Measurements from ENCODE around the gene RAB11FIP3.
"Not testable (repeated sequence)": the region's sequence is repeated elsewhere in the genome, so short reads cannot be mapped to it uniquely, and the experiment has no call there.

Gene RAB11FIP3

GRCh38 chr16:396199-396598 is 29.2 kb upstream of the RAB11FIP3 start:
- DNase-seq = no peak

GRCh38 chr16:396605-397004 is 28.8 kb upstream of the RAB11FIP3 start:
- no peak for DNase-seq

- no peak for DNase-seq
Observed at GRCh38 chr16:397135-397661, 28.3 kb upstream of the RAB11FIP3 start, which contains the start of gene NME4. Gene NME4, plus strand, starts transcription at chr16:397199. Its CDS starts 24 bp downstream, at chr16:397223.

GRCh38 chr16:397736-398332 is 27.6 kb upstream of the RAB11FIP3 start:
- DNase-seq = no peak

- DNase-seq = no peak
Observed at GRCh38 chr16:398561-399339, 26.7 kb upstream of the RAB11FIP3 start.

- no peak for DNase-seq
Observed at GRCh38 chr16:399340-400019, 26.0 kb upstream of the RAB11FIP3 start.

- no peak for DNase-seq
Observed at GRCh38 chr16:400061-400591, 25.3 kb upstream of the RAB11FIP3 start.

- no peak for DNase-seq
Observed at GRCh38 chr16:401468-402348, 23.7 kb upstream of the RAB11FIP3 start, which contains the start of gene DECR2. Gene DECR2, plus strand, starts transcription at chr16:401885. Its CDS starts 79 bp downstream, at chr16:401964.

GRCh38 chr16:404971-405486 is 20.4 kb upstream of the RAB11FIP3 start:
- DNase-seq = no peak

GRCh38 chr16:405548-406506 is 19.6 kb upstream of the RAB11FIP3 start:
- no peak for DNase-seq

GRCh38 chr16:407253-407652 is 18.2 kb upstream of the RAB11FIP3 start:
- DNase-seq = no peak

- no peak for DNase-seq
Observed at GRCh38 chr16:410516-411178, 14.8 kb upstream of the RAB11FIP3 start.

- DNase-seq = no peak
Observed at GRCh38 chr16:411576-412265, 13.7 kb upstream of the RAB11FIP3 start.

- no peak for DNase-seq
Observed at GRCh38 chr16:414395-415169, 10.9 kb upstream of the RAB11FIP3 start.

- not testable (repeated sequence) for DNase-seq
Observed at GRCh38 chr16:415170-415498, 10.3 kb upstream of the RAB11FIP3 start.

GRCh38 chr16:422179-422578 is 3.3 kb upstream of the RAB11FIP3 start:
- not testable (repeated sequence) for DNase-seq

GRCh38 chr16:424033-424622 is 1.3 kb upstream of the RAB11FIP3 start:
- DNase-seq = no peak

- no peak for DNase-seq
Observed at GRCh38 chr16:424623-425081, 797 bp upstream of the RAB11FIP3 start.

All from NCI-H2081 treated with DMSO at 0.1 percent for 48 hours (cell line).